Breast epithelium (tissue), 4 donors: ENCODE measurements around the gene SFSWAP. TPM values are rescaled to one million over a fixed set of nuclear protein-coding genes. Genes with fewer than 3 reads are reported as not detected.

ENCODE experiments used
- DNase-seq, 2 donors: peaks; one replicate each; pipeline ENCODE4 v3.0.0-alpha.2; 2019; ENCODE audit warnings: low spot score in 2 of 2
- H3K27ac ChIP-seq, 2 donors: fragments of 200-600 bp; sonication (generic) in 1 of 2; one replicate each; pipeline ENCODE4 v1.5.1; 2016 to 2019; ENCODE audit warnings: mild to moderate bottlenecking in 1 of 2
- H3K27me3 ChIP-seq, 2 donors: fragments of 200-600 bp; sonication (generic) in 1 of 2; one replicate each; pipeline versions ENCODE4 v1.5.1 to v1.6.0; 2017 to 2019; ENCODE audit warnings: control low read depth in 1 of 2, mild to moderate bottlenecking in 1 of 2
- H3K36me3 ChIP-seq: fragments of 200-600 bp; one replicate; pipeline ENCODE4 v1.5.1; 2019
- H3K4me1 ChIP-seq, 2 donors: fragments of 200-600 bp; sonication (generic); one replicate each; pipeline ENCODE4 v1.5.1; 2016 to 2019; ENCODE audit warnings: control low read depth in 1 of 2
- H3K4me3 ChIP-seq, 3 donors: fragments of 200-600 bp; sonication (generic); 1 replicate in 2 of 3; 2 replicates in 1 of 3; pipeline ENCODE4 v1.5.1; 2016 to 2019; ENCODE audit warnings: mild to moderate bottlenecking in 3 of 3, moderate library complexity in 2 of 3
- H3K9me3 ChIP-seq, 2 donors: fragments of 200-600 bp; sonication (generic) in 1 of 2; one replicate each; pipeline ENCODE4 v1.5.1; 2016 to 2019; ENCODE audit warnings: control low read depth in 1 of 2
- CTCF ChIP-seq, 3 donors: fragments of 450-650 bp; IDR thresholded peaks; one replicate each; pipeline ENCODE4 v1.5.1; 2016 to 2017; ENCODE audit warnings: antibody characterized with exemption in 3 of 3, mild to moderate bottlenecking in 3 of 3, moderate library complexity in 3 of 3
- POLR2A ChIP-seq: fragments of 450-650 bp; IDR thresholded peaks from one replicate; pipeline ENCODE4 v1.6.1; 2016; ENCODE audit warnings: antibody characterized with exemption, mild to moderate bottlenecking, moderate library complexity
- POLR2AphosphoS5 ChIP-seq, 3 donors: sonication (generic); formaldehyde crosslinking; IDR thresholded peaks; one replicate each; pipeline ENCODE4 v1.6.1; 2017; ENCODE audit warnings: antibody characterized with exemption in 3 of 3
- intact Hi-C: fragments of 100-400 bp; cut with DNase I; formaldehyde crosslinking; loops from one replicate; pipeline ENCODE4 v1.15.1; 2023; ENCODE audit warnings: low total_unique reads
- total RNA-seq, 3 donors: library from RNA; depleted of rRNA; stranded (reverse); fragments of >200 nt; gene quantifications; one replicate each; pipeline ENCODE4 v1.1.0, GENCODE V29; 2016

SFSWAP gene
- total RNA-seq, 3 donors from 2014 or later = 34.9 to 54.7 (median 49.8) TPM

- intact Hi-C loops = no loop called here
- no peak for TF ChIP-seq POLR2A
- TF ChIP-seq CTCF (IDR thresholded peaks at IDR 0.05) = no peak
- TF ChIP-seq POLR2AphosphoS5 (IDR thresholded peaks at IDR 0.05) = no peak
- H3K9me3 ChIP-seq = peaks cover 0 to 5% of the 10 kb centered on the region in 2 donors
- H3K27ac ChIP-seq = no peak overlapping the region
- no peaks in the 10 kb centered on the region for H3K4me1 ChIP-seq
- no peak for DNase-seq
- no peaks in the 10 kb centered on the region for H3K36me3 ChIP-seq
- no peak overlapping the region for H3K4me3 ChIP-seq
- H3K27me3 ChIP-seq = peaks cover 0 to 25% of the 10 kb centered on the region in 2 donors
Measured at GRCh38 chr12:131698286-131698685, 12.6 kb upstream of the SFSWAP start.

GRCh38 chr12:131699434-131699833, 11.5 kb upstream of the SFSWAP start:
- H3K4me1 ChIP-seq = no peaks in the 10 kb centered on the region
- DNase-seq = no peak
- no peaks in the 10 kb centered on the region for H3K36me3 ChIP-seq
- intact Hi-C loops = no loop called here
- no peak overlapping the region for H3K27ac ChIP-seq
- no peak for TF ChIP-seq CTCF (IDR thresholded peaks at IDR 0.05)
- no peak for TF ChIP-seq POLR2A
- no peak for TF ChIP-seq POLR2AphosphoS5 (IDR thresholded peaks at IDR 0.05)
- peaks cover 0 to 18% of the 10 kb centered on the region in 2 donors for H3K27me3 ChIP-seq
- H3K4me3 ChIP-seq = no peak overlapping the region
- H3K9me3 ChIP-seq = peaks cover 6 to 13% of the 10 kb centered on the region in 2 donors

GRCh38 chr12:131700271-131700670, 10.6 kb upstream of the SFSWAP start:
- Histone ChIP-seq H3K27me3 (peaks cover 0 to 17% of the 10 kb centered on the region in 2 donors), H3K9me3 (peaks cover 13 to 15% of the 10 kb centered on the region in 2 donors), H3K4me1 (no peaks in the 10 kb centered on the region), H3K4me3 (no peak overlapping the region), H3K36me3 (no peaks in the 10 kb centered on the region), H3K27ac (no peak overlapping the region)
- no peak for DNase-seq
- no peak for TF ChIP-seq POLR2A
- no peak for TF ChIP-seq CTCF (IDR thresholded peaks at IDR 0.05)
- no peak for TF ChIP-seq POLR2AphosphoS5 (IDR thresholded peaks at IDR 0.05)
- intact Hi-C loops = no loop called here

- DNase-seq = no peak
- TF ChIP-seq CTCF (IDR thresholded peaks at IDR 0.05) (no peak), POLR2A (no peak), POLR2AphosphoS5 (IDR thresholded peaks at IDR 0.05) (no peak)
- Histone ChIP-seq H3K27ac (no peak overlapping the region), H3K4me1 (no peaks in the 10 kb centered on the region), H3K9me3 (peaks cover 13 to 20% of the 10 kb centered on the region in 2 donors), H3K4me3 (no peak overlapping the region), H3K27me3 (peaks cover 0 to 8% of the 10 kb centered on the region in 2 donors), H3K36me3 (no peaks in the 10 kb centered on the region)
- intact Hi-C loops = no loop called here
Measured at GRCh38 chr12:131701705-131702572, 9.0 kb upstream of the SFSWAP start.

- peaks cover 13 to 20% of the 10 kb centered on the region in 2 donors for H3K9me3 ChIP-seq
- no peak overlapping the region for H3K4me3 ChIP-seq
- no peaks in the 10 kb centered on the region for H3K36me3 ChIP-seq
- intact Hi-C loops = no loop called here
- H3K27ac ChIP-seq = no peak overlapping the region
- no peaks in the 10 kb centered on the region for H3K4me1 ChIP-seq
- TF ChIP-seq POLR2AphosphoS5 (IDR thresholded peaks at IDR 0.05) (no peak), CTCF (IDR thresholded peaks at IDR 0.05) (no peak), POLR2A (no peak)
- no peak for DNase-seq
- H3K27me3 ChIP-seq = peaks cover 0 to 6% of the 10 kb centered on the region in 2 donors
Measured at GRCh38 chr12:131702573-131702877, 8.4 kb upstream of the SFSWAP start.
